ENCODE data around the gene CST7.

DNA sequence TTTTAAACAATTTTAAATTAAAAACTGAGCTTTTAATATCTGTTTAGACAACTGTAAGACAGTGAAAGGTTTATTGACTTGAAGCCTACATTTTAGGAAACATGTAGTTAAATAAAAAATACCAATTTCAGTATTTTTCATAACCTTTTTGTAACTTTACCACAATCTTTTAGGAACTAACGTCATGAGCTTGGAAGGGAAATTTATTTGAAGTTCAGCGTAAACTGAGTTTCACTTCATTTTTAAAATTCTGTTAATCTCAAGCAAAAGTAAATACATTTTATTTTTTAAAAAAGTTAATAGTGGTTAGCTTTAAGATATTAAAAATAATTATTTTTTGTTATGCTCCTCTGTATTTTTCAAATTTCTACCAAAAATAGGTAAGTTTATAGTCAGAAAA lies 5.5 kb downstream of the CST7 start:
- TF ChIP-seq, protein P1, sequence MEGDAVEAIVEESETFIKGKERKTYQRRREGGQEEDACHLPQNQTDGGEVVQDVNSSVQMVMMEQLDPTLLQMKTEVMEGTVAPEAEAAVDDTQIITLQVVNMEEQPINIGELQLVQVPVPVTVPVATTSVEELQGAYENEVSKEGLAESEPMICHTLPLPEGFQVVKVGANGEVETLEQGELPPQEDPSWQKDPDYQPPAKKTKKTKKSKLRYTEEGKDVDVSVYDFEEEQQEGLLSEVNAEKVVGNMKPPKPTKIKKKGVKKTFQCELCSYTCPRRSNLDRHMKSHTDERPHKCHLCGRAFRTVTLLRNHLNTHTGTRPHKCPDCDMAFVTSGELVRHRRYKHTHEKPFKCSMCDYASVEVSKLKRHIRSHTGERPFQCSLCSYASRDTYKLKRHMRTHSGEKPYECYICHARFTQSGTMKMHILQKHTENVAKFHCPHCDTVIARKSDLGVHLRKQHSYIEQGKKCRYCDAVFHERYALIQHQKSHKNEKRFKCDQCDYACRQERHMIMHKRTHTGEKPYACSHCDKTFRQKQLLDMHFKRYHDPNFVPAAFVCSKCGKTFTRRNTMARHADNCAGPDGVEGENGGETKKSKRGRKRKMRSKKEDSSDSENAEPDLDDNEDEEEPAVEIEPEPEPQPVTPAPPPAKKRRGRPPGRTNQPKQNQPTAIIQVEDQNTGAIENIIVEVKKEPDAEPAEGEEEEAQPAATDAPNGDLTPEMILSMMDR (IDR thresholded peaks at IDR 0.05; ENCODE audit: low read length), result no peak
- no peak for TF ChIP-seq EZH2 (optimal IDR thresholded peaks at IDR 0.05; ENCODE audit: low read depth, low read length)
